Measurements from ENCODE around the gene HDAC5.

Gene HDAC5

GRCh38 chr17:44086364-44087311, 36.8 kb downstream of the HDAC5 start:
- peak; percentile 93 for DNase-seq (ENCODE audit: low read depth)

- DNase-seq (ENCODE audit: low read depth): no peak
These were observed 37.5 kb downstream of the HDAC5 start for GRCh38 chr17:44085908-44086307.

- no peak for DNase-seq (ENCODE audit: low read depth)
These were observed 38.5 kb downstream of the HDAC5 start for GRCh38 chr17:44084921-44085320.

GRCh38 chr17:44084131-44084538, 39.3 kb downstream of the HDAC5 start:
- DNase-seq (ENCODE audit: low read depth): no peak

GRCh38 chr17:44083250-44083849, 40.1 kb downstream of the HDAC5 start:
- no peak for DNase-seq (ENCODE audit: low read depth)

GRCh38 chr17:44082256-44082927, 41.0 kb downstream of the HDAC5 start:
- no peak for DNase-seq (ENCODE audit: low read depth)

- DNase-seq (ENCODE audit: low read depth): peak; percentile 27
These were observed 41.8 kb downstream of the HDAC5 start for GRCh38 chr17:44081681-44082080.

- no peak for DNase-seq (ENCODE audit: low read depth)
These were observed 43.3 kb downstream of the HDAC5 start for GRCh38 chr17:44079877-44080821.

GRCh38 chr17:44078412-44078811, 45.0 kb downstream of the HDAC5 start:
- no peak for DNase-seq (ENCODE audit: low read depth)

- DNase-seq (ENCODE audit: low read depth): no peak
These were observed 45.9 kb downstream of the HDAC5 start for GRCh38 chr17:44077595-44077909.

- DNase-seq (ENCODE audit: low read depth): no peak
These were observed 46.5 kb downstream of the HDAC5 start for GRCh38 chr17:44076716-44077594.

GRCh38 chr17:44075598-44076293, 47.7 kb downstream of the HDAC5 start:
- no peak for DNase-seq (ENCODE audit: low read depth)

- DNase-seq (ENCODE audit: low read depth): no peak
These were observed 48.5 kb downstream of the HDAC5 start for GRCh38 chr17:44074911-44075285.

GRCh38 chr17:44074231-44074910, 49.1 kb downstream of the HDAC5 start:
- no peak for DNase-seq (ENCODE audit: low read depth)

GRCh38 chr17:44071772-44072171, 51.7 kb downstream of the HDAC5 start:
- DNase-seq (ENCODE audit: low read depth): no peak

- no peak for DNase-seq (ENCODE audit: low read depth)
These were observed 52.3 kb downstream of the HDAC5 start for GRCh38 chr17:44071198-44071520.

GRCh38 chr17:44070455-44071197, 52.8 kb downstream of the HDAC5 start, which contains the start of gene G6PC3:
Gene G6PC3, plus strand, starts transcription at chr17:44070735. Its CDS starts 231 bp downstream, at chr17:44070966.
- peak; percentile 98 for DNase-seq (ENCODE audit: low read depth)

GRCh38 chr17:44069974-44070454, 53.4 kb downstream of the HDAC5 start:
- DNase-seq (ENCODE audit: low read depth): peak; percentile 58

- no peak for DNase-seq (ENCODE audit: low read depth)
These were observed 55.9 kb downstream of the HDAC5 start for GRCh38 chr17:44067545-44067940.

All from amniotic epithelial cell (primary cell).